AG09319 (cell line): Measurements from ENCODE around the gene DNAJB5.

Experiments
- DNase-seq: peaks from one replicate; pipeline ENCODE4 v3.0.0-alpha.2; 2010; ENCODE audit warnings: low read depth; ENCODE audit errors: extremely low read depth
- TF ChIP-seq, protein P1 (sequence below): IDR thresholded peaks from 2 replicates; pipeline ENCODE4 v1.5.1; 2011; ENCODE audit warnings: low read depth, mild to moderate bottlenecking, inconsistent platforms, low read length, moderate library complexity

Gene DNAJB5

DNA sequence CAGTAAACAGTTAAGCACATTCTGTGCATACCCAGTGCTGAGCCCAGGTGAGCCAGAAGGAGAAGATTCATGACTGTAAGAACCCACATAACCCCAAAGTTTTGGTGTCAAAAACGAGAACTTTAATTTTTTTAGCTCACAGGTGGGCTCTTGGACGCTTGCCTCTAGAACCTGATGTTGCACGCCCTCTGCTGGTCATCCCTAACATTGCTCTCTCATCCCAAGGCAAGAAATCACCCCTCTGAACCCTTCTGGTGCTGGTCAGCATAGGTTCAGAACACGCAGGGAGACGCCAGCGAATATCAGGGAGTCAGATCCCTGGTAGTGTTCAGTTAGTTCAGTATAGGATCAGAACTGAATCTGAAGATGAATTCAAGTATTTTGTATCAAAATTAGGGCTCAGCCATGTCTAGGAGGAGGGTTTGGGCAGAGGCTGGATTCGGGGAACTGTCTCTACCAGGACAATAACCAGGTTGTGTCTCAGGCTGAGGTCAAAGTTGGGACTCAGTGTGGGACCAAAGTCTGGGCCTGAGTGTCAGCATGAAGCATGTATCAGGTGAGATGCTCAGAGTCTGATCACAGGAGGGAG is 4.1 kb upstream of the DNAJB5 start:
- no peak for DNase-seq
- TF ChIP-seq, protein P1, sequence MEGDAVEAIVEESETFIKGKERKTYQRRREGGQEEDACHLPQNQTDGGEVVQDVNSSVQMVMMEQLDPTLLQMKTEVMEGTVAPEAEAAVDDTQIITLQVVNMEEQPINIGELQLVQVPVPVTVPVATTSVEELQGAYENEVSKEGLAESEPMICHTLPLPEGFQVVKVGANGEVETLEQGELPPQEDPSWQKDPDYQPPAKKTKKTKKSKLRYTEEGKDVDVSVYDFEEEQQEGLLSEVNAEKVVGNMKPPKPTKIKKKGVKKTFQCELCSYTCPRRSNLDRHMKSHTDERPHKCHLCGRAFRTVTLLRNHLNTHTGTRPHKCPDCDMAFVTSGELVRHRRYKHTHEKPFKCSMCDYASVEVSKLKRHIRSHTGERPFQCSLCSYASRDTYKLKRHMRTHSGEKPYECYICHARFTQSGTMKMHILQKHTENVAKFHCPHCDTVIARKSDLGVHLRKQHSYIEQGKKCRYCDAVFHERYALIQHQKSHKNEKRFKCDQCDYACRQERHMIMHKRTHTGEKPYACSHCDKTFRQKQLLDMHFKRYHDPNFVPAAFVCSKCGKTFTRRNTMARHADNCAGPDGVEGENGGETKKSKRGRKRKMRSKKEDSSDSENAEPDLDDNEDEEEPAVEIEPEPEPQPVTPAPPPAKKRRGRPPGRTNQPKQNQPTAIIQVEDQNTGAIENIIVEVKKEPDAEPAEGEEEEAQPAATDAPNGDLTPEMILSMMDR: peak; percentile 78

DNA sequence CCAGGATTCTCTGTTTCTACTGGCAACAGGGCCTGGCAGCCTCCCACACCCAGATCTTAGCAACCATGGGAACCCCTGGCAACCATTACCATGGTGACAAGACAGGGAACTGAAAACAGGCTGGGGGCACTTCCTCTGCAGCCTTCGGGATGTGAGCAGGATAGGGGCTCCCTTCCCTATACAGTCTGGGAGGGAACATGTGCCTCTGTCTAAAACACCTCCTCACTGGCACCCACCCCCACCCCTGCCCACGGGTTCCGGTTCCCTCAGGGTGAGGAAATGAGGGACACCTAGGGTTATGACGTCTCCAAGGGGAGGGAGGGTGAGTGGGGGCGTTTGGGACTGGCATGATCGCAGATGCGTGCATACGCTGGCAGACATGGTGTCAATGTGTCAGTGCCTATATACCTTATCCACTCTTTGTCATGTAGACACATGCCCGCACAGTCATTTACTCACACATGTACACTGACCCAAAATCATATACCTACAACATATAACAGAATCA is 3.0 kb upstream of the DNAJB5 start:
- no peak for DNase-seq

DNA sequence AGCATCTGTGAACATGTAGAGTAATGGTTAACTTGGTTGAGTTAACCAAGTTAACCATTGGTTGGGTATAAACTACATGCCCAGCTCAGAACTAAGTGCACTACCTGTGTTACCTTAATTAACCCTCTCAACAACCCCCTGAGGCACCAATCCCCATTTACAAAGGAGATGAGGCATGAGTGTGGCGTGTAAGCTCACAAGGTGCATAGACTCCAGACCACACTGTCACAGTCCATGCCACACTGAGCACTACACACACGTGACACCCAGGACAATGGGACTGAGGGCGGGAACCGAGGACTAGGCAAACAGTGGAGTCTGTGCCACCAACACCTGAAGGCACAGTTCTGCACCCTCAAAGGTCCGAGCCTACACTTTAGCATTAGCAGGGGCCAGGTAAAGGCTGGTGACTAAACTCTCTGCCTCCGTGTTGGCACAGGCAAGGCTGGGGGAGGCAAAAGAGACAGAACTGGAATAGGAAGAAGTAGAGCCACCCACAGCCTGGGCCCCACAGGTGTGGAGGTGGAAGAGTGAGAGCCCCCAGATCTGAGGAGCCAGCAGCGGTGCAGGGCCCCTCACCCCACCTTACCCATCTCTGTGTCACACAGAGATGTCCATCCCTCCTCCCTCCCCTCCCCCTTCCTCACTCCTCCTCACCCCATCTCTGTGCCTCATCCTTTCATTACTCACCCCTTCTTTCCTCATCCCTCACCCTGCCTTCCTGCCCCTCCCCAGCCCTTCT is 2.2 kb upstream of the DNAJB5 start:
- TF ChIP-seq, protein P1: no peak
- DNase-seq: no peak

More for the DNA sequence above, 3.0 kb upstream of the DNAJB5 start:
- TF ChIP-seq, protein P1: no peak

DNA sequence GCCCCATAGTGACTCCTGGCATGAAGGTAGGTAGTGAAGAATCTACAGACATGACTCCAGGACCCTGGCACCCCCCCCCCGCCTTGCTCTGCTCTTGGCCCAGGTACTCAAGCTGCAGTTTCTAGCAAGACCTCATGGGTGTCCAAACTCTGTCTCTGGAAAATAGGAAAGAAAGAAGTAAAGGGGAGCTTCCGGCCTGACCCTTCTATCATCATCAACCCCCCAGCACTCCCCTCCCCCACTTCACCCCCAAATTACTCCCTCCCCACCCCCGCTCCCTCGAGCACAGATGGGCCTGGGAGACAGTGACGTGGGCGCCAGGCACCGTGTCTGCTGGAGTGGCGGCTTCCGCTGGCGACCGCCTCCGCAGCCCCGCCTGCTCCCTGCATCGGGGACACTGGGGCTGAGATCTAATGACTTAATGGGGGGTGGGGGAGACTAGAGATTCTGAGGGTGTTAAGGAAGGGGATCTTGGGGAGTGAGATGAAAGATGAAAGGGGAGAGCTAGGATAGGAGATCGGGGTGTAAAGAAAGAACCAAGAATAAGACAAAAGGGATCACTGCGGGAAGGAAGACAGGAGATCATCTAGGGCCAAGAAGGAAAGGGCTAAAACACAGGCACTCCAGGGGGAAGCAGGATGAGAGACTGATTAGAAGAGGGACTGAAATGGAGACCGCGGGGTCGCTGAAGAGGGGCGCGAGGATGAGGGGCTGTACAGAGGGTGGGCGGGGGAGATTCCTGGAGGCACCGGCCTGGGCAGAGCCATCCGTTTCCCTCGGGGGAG is 1.1 kb upstream of the DNAJB5 start:
- DNase-seq: no peak
- TF ChIP-seq, protein P1: no peak

DNA sequence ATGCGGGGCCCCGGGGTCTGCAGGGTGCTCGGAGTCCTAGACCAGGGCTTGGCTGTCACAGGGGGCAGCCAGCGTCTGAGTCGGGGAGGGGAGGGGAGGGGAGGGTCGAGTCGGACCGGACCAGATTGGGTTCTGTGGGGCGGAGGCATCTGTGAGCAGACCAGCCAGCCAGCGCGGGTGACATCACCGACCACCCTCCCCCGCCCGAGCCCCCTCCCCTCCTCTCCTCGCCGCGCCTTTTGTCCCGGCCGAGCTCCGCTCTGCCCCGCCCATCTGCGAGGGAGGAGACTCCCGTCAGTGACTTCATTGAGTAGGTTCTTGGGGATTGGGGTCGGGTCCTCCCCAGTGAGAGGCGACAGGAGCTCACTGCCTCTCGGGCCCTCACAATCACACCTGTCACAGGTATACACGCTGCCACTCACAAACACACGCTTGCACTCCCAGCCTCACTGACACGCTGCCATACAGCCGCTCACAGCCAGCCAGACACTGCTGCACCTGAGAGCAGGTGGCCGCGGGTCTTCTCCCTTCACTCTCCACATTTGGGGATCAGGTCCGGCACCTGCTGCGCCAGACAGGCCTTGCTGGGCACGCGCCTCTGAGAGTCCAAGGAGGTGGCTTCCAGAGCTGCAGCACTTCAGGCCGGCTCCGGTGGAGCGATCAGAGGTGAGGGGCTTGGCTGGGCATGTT is 546 bp downstream of the DNAJB5 start:
- no peak for DNase-seq
- TF ChIP-seq, protein P1: no peak

DNA sequence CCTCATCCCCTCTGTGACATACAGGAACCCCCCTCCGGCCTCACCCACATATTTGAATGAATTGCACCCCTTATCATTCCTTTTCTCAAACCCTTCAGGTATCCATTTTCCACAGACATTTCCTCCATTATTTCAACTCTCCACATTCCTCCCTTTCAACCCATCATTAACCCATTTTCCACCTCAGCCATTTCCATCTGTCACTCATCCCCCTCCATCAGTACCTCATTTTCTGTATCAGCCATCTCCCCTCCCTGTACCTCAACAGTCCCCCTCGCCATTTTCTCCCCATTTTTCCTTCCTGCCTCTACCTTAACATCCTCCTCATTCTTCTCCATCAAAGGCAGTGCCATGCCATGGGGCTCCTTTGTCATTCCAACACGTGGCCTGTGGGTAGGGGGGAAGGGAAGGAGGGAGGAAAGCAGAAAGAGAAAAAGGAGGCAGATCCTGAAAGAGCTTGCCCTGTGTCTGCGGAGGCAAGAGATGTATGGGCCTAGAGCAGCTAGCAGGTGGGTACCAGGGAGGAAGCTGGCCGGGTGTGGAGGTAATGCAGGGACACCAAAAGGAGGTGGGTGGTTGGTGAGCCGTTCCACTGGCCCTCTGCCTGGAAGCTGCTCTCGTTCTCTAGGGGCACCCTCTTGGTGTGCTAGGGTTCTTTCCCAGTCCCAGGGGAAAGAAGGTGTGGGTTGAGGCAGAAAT is 1.5 kb downstream of the DNAJB5 start:
- TF ChIP-seq, protein P1: no peak
- DNase-seq: no peak
